GM21717 (cell line): ENCODE data around the gene TROAP.
"Not testable (repeated sequence)": the region's sequence is repeated elsewhere in the genome, so short reads cannot be mapped to it uniquely, and the experiment has no call there.

Source experiments
- ATAC-seq: cut with Tn5 transposase; IDR thresholded peaks from one replicate; pipeline ENCODE4 v1.9.1; 2021; ENCODE audit warnings: mild to moderate bottlenecking, moderate library complexity; ENCODE audit not compliant: unreplicated experiment

The TROAP gene

DNA sequence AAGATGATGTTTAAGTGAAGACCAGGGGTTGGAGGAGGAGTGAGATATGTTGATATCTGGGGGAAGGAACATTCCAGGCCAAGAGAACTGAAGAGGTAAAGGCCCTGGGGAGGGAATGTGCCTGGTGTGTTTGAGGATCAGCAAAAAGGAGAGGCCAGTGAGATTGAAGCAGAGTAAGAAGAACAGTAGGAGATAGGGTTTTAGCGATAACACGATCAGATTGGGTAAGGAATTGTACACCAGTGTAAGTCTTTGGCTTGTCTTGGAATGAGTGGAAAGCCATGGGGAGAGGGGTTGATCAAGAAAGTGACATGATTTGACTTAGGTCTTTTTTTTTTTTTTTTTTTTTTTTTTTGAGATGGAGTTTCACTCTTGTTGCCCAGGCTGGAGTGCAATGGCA is 4.8 kb downstream of the TROAP start:
- ATAC-seq: no peak

DNA sequence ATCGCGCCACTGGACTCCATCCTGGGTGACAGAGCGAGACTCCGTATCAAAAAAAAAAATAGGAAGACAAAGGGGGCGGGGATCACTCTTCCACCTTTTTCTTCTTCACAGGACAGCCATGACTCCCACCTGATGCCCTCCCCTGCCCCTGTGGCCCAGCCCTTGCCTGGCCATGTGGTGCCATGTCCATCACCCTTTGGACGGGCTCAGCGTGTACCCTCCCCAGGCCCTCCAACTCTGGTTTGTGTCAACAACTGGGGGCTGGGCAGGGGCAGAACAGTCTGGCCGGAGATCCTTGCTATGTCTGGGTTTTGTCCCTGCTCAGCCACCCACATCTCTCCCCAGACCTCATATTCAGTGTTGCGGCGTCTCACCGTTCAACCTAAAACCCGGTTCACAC is 5.8 kb downstream of the TROAP start:
- ATAC-seq: no peak

DNA sequence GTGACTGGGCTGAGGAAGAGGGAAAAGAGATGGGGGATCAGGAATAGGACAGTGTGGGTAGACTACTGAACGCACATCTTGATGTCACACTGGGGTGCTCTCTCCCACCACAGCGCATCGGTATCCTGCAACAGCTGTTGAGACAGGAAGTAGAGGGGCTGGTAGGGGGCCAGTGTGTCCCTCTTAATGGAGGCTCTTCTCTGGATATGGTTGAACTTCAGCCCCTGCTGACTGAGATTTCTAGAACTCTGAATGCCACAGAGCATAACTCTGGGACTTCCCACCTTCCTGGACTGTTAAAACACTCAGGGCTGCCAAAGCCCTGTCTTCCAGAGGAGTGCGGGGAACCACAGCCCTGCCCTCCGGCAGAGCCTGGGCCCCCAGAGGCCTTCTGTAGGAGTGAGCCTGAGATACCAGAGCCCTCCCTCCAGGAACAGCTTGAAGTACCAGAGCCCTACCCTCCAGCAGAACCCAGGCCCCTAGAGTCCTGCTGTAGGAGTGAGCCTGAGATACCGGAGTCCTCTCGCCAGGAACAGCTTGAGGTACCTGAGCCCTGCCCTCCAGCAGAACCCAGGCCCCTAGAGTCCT is 7.1 kb downstream of the TROAP start:
- ATAC-seq: no peak

DNA sequence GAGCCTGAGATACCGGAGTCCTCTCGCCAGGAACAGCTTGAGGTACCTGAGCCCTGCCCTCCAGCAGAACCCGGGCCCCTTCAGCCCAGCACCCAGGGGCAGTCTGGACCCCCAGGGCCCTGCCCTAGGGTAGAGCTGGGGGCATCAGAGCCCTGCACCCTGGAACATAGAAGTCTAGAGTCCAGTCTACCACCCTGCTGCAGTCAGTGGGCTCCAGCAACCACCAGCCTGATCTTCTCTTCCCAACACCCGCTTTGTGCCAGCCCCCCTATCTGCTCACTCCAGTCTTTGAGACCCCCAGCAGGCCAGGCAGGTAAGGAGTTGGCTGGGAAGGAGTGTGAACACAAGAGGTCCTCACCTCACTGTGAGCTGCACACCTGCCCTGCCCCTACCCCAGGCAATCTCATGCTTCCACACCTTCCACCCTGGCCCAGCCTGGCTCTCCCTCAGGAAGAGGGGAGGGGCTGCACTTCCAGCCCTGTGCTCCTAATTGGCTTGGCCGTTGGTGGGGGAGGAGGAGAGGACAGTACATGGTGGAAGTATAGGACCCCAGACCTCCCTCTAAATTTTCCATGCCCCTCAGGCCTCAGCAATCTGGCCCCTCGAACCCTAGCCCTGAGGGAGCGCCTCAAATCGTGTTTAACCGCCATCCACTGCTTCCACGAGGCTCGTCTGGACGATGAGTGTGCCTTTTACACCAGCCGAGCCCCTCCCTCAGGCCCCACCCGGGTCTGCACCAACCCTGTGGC is 7.8 kb downstream of the TROAP start:
- ATAC-seq: no peak

DNA sequence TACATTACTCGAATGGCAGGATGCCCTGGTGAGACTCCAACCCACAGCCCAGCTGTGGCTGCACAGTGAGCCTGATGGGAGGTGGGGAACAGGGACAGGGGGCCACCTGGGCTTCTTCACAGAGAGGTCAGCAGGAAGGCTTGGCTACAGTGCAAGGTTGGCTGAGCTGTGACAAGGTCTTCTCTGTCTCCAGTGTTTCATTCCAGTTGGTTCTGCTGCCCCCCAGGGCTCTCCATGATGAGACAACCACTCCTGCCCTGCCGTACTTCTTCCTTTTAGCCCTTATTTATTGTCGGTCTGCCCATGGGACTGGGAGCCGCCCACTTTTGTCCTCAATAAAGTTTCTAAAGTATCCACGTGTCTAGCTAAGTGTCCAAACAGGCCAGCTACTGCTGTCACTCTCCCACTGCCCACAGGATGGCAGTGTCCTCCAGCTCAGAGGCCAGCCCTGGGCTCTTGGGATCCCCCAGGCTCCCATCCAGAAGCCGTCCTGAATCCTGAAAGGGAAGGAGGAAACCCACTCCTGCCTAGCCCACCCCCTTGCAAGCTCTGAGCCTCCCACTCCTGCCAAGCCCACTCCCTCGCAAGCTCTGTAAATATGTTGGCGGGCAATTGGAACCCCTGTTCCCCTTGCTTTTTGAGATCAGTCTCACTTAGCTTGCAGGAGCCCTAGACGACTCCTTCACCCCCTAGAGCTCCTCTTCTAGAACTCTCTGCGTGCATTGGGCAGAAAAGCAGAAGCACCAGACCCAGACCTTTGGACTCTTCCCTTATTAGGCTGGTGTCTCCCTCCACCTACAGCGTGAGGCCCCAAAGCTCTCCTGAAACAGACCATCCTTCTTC is 8.5 kb downstream of the TROAP start:
- no peak for ATAC-seq

DNA sequence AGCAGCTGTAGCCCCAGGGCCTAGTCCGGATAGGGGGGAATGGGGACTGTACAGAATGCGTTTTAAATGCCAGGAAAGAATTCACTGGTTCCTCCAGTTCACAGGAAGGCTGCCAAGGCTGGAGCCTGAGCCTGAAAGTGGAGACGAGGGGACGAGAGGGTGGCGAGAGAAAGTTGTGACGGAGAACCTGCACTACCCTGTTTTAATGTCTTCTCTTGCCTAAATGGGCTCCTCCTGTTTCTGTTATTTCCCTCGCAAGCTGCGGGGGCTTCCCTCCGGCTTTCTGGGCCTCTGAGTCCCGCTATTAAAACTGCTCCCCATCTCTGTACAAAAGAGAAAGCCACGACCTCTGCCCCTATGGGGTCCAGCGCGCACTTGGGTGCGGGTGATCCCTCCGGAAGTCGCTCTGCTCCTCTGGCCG is 9.4 kb downstream of the TROAP start:
- ATAC-seq: no peak

DNA sequence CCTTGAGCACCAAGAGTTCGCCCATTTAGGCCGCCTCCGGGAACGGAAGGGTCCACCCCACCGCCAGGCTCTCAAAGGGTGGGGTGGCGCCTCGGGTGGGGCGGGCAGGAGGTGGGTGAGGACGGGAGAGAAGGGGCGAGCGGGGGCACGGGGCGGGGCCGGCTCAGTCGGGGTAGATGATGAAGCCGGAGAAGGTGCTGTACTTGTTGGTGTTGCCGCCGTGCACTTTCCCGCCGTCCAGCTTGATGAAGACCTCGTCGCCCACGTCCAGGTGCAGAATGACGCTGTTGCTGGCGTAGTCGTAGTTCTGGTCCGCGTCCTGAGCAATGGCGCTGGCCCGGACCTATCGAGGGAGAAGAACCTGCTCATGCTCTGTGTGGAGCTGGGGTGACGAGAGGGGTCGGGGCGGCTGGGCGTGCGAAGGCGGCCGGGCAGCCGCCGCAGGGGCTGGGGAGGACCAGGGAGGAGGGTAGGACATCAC is 9.9 kb downstream of the TROAP start:
- no peak for ATAC-seq

DNA sequence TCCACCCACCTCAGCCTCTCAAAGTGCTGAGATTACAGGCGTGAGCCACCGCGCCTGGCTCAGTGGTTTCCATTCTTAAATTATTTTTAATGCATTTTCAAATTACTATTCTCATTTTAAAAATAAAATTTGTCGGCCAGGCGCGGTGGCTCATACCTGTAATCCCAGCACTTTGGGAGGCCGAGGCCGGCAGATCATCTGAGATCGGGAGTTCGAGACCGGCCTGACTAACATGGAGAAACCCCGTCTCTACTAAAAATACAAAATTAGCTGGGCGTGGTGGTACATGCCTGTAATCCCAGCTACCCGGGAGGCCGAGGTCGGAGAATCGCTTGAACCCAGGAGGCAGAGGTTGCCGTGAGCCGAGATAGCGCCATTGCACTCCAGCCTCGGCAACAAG is 10.7 kb downstream of the TROAP start:
- ATAC-seq: not testable (repeated sequence)

DNA sequence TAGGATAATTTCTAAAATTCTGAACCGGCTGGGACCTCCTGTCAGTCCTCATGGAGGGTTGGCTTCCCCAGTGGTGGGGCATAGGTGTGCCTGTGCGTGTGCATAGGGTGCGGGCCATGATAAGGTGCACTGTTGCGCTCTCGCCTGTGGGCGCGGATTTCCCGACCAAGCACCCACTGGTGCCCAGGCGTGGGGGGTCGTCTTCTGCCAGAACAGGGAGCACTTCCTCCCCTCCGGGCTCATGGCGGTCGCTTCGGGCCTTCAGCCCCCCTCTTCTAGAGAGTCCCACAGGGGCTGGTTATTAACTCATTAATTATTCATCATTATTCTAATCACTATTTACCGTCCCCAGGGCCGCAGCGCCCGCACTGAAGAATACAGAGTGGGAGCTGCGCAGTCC is 11.2 kb downstream of the TROAP start:
- ATAC-seq: no peak

DNA sequence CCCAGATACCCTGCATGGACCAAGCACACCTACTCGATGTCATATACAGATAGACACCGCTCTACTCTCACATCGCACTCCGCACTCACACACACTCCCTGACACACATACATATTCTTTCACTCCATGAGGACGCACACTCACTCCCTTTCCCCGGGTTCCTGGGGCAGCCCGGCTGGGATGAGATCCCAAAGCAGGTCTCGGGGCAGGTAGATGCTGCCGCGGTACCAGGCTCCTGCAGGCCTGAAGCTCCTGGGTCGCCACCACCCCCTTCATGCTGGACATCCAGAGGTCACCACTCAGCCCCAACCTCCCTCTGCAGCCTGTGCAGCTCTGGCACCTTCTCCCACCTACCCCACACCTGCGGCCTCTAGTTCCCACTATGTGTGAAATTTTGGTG is 11.6 kb downstream of the TROAP start:
- no peak for ATAC-seq

DNA sequence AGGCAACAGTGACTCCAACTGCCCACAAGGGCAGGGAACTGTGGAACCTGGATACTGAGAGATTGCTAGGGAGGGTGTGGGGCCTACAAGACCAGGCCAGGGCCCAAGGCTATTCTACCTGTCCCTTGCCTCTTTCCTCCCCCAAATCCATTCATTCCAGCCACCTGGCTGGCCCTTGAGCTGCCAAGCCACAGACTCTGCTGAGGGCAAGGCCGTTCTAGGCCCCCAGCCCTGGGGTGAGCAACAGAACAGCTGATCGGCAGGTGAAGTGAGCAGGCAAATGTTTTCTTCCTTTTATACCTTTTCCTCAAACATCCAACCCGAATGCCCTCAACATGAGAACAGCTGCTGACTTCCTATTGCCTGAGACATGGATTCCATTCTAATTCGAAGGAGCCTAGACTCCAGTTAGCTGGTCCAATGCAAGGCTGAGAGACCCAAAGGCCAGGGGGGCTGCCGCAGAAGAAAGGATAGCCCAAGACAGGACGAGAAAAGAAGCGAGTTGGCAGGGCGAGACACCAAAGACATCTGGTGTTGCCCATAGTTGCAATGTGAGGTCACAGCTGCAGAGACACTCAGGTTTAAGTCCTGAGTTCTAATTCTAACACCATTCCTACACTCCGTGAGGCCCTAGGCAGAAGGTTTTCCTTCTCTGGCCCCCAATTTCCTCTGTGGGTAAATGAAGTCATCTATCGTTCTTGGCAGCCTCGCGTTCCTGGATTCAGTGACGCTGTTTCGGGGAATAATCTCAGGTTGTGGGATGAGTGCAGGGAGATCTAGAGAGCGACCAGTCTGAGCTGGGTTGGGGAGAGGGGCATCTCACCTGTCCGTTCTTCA is 12.3 kb downstream of the TROAP start:
- ATAC-seq: no peak

DNA sequence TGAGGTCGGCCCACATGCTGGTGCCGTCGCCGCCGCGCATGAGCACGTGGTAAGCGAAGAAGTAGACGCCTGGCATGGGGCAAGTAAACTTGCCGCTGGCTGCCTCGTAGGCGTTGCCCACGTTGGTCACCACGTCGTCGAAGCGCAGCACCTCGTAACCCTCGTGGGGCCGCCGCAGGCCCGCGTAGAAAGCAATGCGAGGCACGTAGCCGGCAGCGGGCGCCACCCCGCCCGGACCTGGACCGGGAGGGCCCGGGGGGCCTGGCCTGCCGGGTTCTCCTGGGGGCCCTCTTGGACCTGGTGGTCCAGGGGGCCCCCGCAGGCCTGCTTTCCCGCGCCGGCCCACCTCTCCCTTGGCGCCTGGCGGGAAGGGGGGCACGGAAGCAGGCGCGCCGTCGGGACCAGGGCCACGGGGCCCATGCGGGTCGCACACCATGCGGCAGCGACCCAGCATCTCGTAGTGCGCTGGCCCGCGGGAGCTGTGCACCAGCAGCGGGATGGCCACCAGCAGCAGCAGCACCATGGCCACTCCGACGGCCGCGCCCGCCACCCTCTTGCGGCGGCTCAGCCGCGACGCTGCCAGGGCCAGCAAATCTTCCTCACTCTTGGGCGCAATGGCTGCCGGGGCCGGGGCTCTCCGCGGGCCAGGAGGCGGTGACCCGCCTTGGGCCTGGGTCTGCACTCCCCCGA is 13.0 kb downstream of the TROAP start:
- no peak for ATAC-seq

DNA sequence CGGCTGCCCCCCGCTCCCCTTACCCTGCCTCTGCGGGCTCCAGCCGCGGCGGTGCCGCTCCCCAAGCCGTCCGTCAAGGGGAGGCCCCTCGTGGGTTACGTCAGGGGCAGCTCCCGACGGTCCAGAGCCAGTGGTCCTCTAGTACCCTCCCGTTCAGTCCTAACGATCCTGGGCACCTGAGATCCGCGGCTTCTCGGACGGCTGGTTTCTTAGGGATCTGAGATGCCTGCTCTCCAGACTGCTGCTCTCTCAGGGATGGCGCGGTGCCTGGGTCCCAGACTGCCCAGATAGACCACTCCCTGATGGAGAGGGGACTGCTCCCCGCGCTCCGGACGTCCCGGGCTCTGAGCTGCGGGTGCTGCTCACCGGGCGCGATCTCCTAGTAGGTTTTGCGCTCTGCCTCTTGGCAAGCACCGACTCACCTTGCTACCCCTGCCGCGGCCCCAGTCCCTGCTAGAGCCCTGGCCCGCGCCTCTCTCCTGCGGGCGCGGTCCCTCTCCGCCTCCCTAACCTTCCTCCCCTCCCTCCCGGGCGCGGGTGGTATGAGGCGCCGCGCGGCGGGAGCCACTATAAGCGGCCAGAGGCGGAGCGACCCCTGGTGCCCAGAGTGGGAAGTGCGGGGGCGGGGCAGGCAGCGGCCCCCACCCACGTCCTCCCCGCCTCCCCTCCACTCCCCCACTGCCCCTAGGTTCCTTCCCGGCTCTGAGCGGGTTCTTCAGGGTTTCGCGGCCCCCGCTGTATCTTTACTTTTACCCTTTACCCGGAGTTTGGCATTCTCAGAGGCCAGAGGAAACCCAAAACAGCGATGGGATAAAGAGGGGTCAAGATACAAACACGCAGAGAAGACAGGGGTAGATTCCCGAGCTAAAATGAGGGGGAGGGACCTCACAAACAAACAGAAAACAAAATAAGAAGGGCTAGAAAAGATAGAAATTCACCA is 13.9 kb downstream of the TROAP start, which contains the start of gene C1QL4:
C1QL4 (minus strand) TSS at position 544 of the 940 bp plus-strand sequence. CDS start 711 bp downstream, outside the sequence.
- ATAC-seq: peak; percentile 51

DNA sequence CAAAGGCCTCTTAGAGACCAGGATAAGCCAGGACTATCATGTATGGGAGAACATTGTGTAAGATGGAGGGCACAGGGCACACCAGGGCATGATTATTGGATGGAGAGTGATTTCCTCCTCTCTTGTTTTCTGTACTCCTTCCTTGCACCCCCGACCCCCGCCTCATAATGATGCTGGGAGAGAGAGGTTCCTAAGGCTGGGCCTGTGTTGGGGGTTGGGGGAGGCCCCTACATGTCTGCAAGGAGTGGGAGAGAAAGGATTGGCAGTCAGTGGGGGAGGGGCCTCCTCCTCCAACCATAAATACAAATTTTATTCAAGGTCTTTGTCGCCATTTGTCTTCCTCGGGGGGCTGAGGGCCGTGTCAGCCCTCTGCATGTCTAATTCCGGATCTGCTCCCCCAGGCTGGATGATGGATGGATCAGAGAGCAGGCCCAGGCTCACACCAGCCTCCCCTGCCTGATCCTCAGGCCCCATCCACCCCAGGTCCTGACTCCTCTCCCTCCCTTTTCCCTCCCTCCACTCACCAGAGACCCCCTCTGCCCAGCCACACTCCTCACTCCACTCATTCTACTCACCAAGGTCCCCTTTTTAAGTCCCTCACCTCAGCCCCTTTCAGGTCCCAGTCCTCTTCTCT is 15.9 kb downstream of the TROAP start:
- ATAC-seq: no peak

DNA sequence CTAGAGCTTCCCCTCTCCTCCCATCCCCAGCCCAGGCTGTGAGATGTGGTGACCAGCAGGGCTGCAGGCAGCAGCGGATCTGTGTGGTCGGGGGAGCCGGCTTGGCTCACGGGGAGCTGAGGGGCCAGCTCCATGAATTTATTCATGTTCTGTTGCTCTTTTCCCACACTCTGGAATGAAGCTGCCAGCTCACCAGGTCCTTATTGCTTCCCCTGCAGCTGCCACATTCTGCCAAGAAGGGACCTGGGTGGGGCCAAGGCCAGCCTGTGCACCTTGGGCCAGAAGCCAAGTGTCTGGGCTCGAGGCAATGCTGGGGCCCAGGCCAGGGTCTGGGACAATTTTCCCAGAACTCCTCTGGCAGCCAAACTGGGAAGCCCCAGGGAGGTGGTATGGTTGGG is 16.4 kb downstream of the TROAP start:
- no peak for ATAC-seq

DNA sequence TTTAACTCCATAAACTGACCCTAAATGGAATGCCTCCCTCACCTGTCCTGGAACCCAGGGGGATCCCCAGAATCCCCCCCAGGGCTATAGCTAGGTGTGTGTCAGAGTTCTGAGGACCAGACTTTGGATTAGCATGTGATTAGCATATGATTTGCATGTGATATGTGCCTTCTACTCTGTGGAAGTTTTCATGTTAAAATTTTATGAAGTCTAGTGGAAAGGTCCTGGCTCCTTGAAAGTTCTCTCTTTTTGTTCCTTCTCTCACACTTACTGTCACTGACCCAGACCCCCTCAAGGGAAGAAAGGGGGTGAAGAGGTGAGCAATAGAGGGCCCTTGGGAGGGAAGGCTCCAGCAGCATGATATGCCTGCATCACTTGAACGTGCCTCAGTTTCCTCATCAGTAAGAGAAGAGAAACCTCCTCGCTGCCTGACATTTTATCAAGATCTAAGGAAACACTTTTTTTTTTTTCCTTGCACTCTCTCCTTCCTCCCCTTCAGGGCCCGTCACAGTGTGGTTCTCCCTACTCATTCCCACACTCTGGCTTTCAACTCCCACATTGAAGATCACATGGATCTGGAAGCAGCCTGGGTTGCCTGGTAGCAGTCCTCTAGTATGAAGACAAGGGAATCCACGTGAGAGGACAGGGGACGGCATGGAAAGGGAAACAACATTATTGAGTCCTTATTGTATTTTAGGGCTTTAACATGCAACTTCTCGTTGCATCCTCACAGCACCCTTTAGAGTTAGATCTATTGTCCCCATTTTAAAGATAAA is 17.2 kb downstream of the TROAP start:
- ATAC-seq: no peak

DNA sequence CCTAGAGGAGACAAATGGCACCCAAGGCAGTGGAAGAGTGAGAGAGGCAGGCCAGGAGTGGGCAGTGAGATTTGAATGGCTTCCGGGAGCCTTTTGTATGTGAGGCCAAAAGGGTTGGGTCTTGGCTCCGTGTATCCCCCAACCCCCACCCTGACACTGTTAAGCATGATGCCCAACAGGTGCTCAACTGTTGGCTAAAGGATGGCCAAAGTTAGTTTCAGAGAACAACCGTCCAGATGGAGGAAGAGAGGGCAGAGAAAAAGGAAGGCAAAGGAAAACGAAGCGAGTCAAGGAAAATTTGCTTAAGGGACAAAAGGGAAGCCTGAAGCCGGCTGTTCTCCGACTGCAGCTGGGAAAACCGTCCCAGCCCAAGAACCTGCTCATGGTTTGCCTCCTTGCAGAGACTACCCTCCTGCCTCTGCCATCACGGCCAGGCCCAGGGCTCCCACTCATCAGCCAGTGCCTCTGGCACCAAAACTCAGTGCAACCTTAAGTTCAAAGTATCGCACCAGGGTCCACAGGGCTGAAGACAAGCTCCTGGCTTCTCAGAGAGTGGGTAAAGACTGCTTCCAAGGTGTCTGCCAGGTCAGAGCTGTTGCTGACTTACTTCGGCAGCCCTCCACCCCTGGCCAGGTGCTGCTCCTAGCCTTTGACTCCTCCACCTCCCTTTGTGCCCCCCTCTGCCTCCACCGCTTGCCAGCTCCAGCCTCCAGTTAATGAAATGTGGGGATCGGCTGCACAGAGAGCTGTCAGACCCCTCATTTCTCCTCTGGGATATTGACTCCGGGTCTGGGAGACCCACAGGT is 18.1 kb downstream of the TROAP start:
- no peak for ATAC-seq
